HCT116 (cell line): ENCODE results near the gene ANXA4. TPM values are rescaled to one million over a fixed set of nuclear protein-coding genes. Genes with fewer than 3 reads are reported as not detected.
A peak's percentile ranks its signal among the peaks of the same experiment; 100 is the strongest.

ENCODE experiments used
- ATAC-seq: fragments of 200-7000 bp; cut with Tn5 transposase; 2 replicates; pipeline ENCODE4 v1.9.1; 2020; ENCODE audit warnings: mild to moderate bottlenecking, moderate library complexity
- BruUV-seq: library from RNA; stranded (reverse); fragments of 400-500 nt; replicated peaks from 2 replicates; lab custom pipeline; 2021; lab: Mats Ljungman, UMichigan
- CTCF ChIA-PET: fragments of 300-600 bp; sonication (Branson Sonifier 250); formaldehyde crosslinking; loops from one replicate; lab custom pipeline; 2021; ENCODE audit warnings: antibody characterized with exemption; lab: Charles Lee
- POLR2A ChIA-PET: fragments of 300-600, 350-600 bp; sonication (Branson Sonifier 250); formaldehyde crosslinking; loops from one replicate; lab custom pipeline; 2021; ENCODE audit warnings: antibody characterized with exemption; lab: Charles Lee
- RAD21 ChIA-PET, 2 experiments: fragments of 300-600 bp; sonication (Branson Sonifier 250); formaldehyde crosslinking; loops; one replicate each; lab custom pipeline; 2023; ENCODE audit warnings: low total read pairs in 2 of 2; ENCODE audit not compliant: uncharacterized antibody in 2 of 2, unreplicated experiment in 2 of 2, low non-redundant PET in 1 of 2; lab: Charles Lee
- DNase-seq: peaks from one replicate; pipeline ENCODE4 v3.0.0-alpha.2; 2010; ENCODE audit warnings: low read depth, low spot score
- H2AFZ ChIP-seq: fragments of 200-600 bp; shearing (Covaris generic), sonication (generic); 2 replicates; pipeline ENCODE4 v1.6.1; 2017; ENCODE audit warnings: low read depth, mixed run types, mixed read lengths, antibody characterized with exemption, low read length; ENCODE audit not compliant: poor library complexity, severe bottlenecking
- H3K27ac ChIP-seq: 2 replicates; pipeline ENCODE4 v1.5.1; 2012; ENCODE audit warnings: low read depth, low read length
- H3K27me3 ChIP-seq: fragments of 200-600 bp; sonication (generic); 2 replicates; pipeline ENCODE4 v1.6.1; 2016; ENCODE audit warnings: mixed run types, low read length, mixed read lengths; ENCODE audit not compliant: insufficient read depth
- H3K36me3 ChIP-seq, 2 experiments: fragments of 200-500 bp in 1 of 2; fragments of 200-600 bp in 1 of 2; sonication (Bioruptor generic) in 1 of 2; sonication (generic) in 1 of 2; 2 replicates each; pipeline versions ENCODE4 v1.5.1 to v1.6.1; 2014 to 2016; ENCODE audit warnings: low read length in 2 of 2, inconsistent platforms in 1 of 2, mixed read lengths in 1 of 2, mixed run types in 1 of 2; ENCODE audit not compliant: insufficient read depth in 2 of 2, control insufficient read depth in 1 of 2
- H3K4me1 ChIP-seq, 2 experiments: fragments of 200-600 bp in 1 of 2; sonication (generic) in 1 of 2; 2 replicates each; pipeline versions ENCODE4 v1.5.1 to v1.6.1; 2012 to 2017; ENCODE audit warnings: low read length in 2 of 2, inconsistent platforms in 1 of 2, mild to moderate bottlenecking in 1 of 2, mixed read lengths in 1 of 2, mixed run types in 1 of 2, moderate library complexity in 1 of 2; ENCODE audit not compliant: insufficient read depth in 2 of 2, control insufficient read depth in 1 of 2
- H3K4me2 ChIP-seq: fragments of 200-600 bp; sonication (generic); 2 replicates; pipeline ENCODE4 v1.6.1; 2017; ENCODE audit warnings: mixed run types, low read length, mixed read lengths
- H3K4me3 ChIP-seq, 2 experiments: fragments of 200-600 bp in 1 of 2; sonication (generic) in 1 of 2; replicated peaks in 1 of 2; 2 replicates each; pipeline ENCODE4 v1.5.1; 2011 to 2016; ENCODE audit warnings: low read length in 2 of 2, control low read depth in 1 of 2, low read depth in 1 of 2, mild to moderate bottlenecking in 1 of 2, mixed read lengths in 1 of 2, mixed run types in 1 of 2
- H3K79me2 ChIP-seq: fragments of 200-600 bp; sonication (generic); 2 replicates; pipeline ENCODE4 v1.6.1; 2017; ENCODE audit warnings: mild to moderate bottlenecking, mixed run types, low read length, moderate library complexity, mixed read lengths; ENCODE audit not compliant: insufficient read depth
- H3K9ac ChIP-seq: fragments of 200-600 bp; sonication (generic); 2 replicates; pipeline ENCODE4 v1.6.1; 2016; ENCODE audit warnings: low read length, mixed read lengths
- H3K9me2 ChIP-seq: fragments of 200-600 bp; sonication (generic), shearing (Covaris generic); 2 replicates; pipeline ENCODE4 v1.6.1; 2017; ENCODE audit warnings: mixed run types, mild to moderate bottlenecking, moderate library complexity; ENCODE audit not compliant: insufficient read depth
- H3K9me3 ChIP-seq, 2 experiments: fragments of 200-500 bp in 1 of 2; fragments of 200-600 bp in 1 of 2; sonication (Bioruptor generic) in 1 of 2; sonication (generic) in 1 of 2; 2 replicates each; pipeline ENCODE4 v1.6.1; 2014 to 2017; ENCODE audit warnings: low read length in 2 of 2, mixed read lengths in 2 of 2, inconsistent platforms in 1 of 2, low read depth in 1 of 2, mild to moderate bottlenecking in 1 of 2, mixed run types in 1 of 2, moderate library complexity in 1 of 2; ENCODE audit not compliant: control insufficient read depth in 1 of 2, insufficient read depth in 1 of 2
- H4K20me1 ChIP-seq: fragments of 200-600 bp; sonication (generic), shearing (Covaris generic); 2 replicates; pipeline ENCODE4 v1.6.1; 2017; ENCODE audit warnings: mixed run types, mild to moderate bottlenecking, moderate library complexity; ENCODE audit not compliant: insufficient read depth
- ATF3 ChIP-seq: IDR thresholded peaks from 2 replicates; pipeline ENCODE4 v1.6.1; 2012
- FOSL1 ChIP-seq: IDR thresholded peaks from 2 replicates; pipeline ENCODE4 v1.6.1; 2012; ENCODE audit warnings: low read depth
- MAX ChIP-seq: IDR thresholded peaks from 2 replicates; pipeline ENCODE4 v1.6.1; 2012
- POLR2AphosphoS5 ChIP-seq: IDR thresholded peaks from 2 replicates; pipeline ENCODE4 v1.6.1; 2011; ENCODE audit warnings: mild to moderate bottlenecking, low read depth, low read length, moderate library complexity
- ZBTB33 ChIP-seq: IDR thresholded peaks from 2 replicates; pipeline ENCODE4 v1.6.1; 2011; ENCODE audit warnings: mild to moderate bottlenecking, low read length, moderate library complexity; ENCODE audit not compliant: insufficient replicate concordance; ENCODE audit errors: extremely low read depth
- ZNF274 ChIP-seq: fragments of 200-500 bp; sonication (Bioruptor generic); IDR thresholded peaks from 2 replicates; pipeline ENCODE4 v1.6.1; 2014; ENCODE audit warnings: mild to moderate bottlenecking, low read depth, low read length, inconsistent platforms
- intact Hi-C: fragments of 100-400 bp; cut with micrococcal nuclease; formaldehyde crosslinking; loops from 2 replicates; pipeline ENCODE4 v1.10.0; 2022
- total RNA-seq: library from RNA; stranded (reverse); gene quantifications from one replicate; pipeline ENCODE4 v1.2.1, GENCODE V29; 2021; ENCODE audit not compliant: unreplicated experiment

The ANXA4 gene
- total RNA-seq, 1 experiment from 2014 or later = 64.6 TPM

- H4K20me1 ChIP-seq = no peaks in the 10 kb centered on the region
- H3K27ac ChIP-seq = peak overlapping the region; percentile 79; the same call in 1 of the 2 replicates
- DNase-seq (no peak), ATAC-seq (no peak)
- H3K79me2 ChIP-seq = peaks cover 30% of the 10 kb centered on the region
- intact Hi-C loops = loop anchor here (5.0 kb wide), 1 partner anchor 77 kb away; no protein-coding TSS in a partner anchor
- peak overlapping the region; percentile 77 to 95 for H3K4me3 ChIP-seq
- no peaks in the 10 kb centered on the region for H3K27me3 ChIP-seq
- ChIA-PET RAD21 (interaction anchor here in 1 of 2 experiments (1.1 kb wide), 1 partner anchor 76 kb away, joined by 4 read pairs; no protein-coding TSS in a partner anchor), POLR2A (interaction anchor here (1.3 to 1.8 kb wide), 2 partner anchors 9 to 15 kb away, joined by 3 to 8 read pairs; no protein-coding TSS in a partner anchor), CTCF (interaction anchor here (1.9 to 3.5 kb wide), 2 partner anchors 16 to 77 kb away, joined by 6 to 21 read pairs; no protein-coding TSS in a partner anchor)
- no peak for TF ChIP-seq MAX
- no peak for TF ChIP-seq ATF3
- TF ChIP-seq POLR2AphosphoS5 = no peak
- TF ChIP-seq FOSL1 = no peak
- TF ChIP-seq ZBTB33 = no peak
- TF ChIP-seq ZNF274 = no peak
- no peaks in the 10 kb centered on the region for H3K9me2 ChIP-seq
- peak overlapping the region; percentile 87 for H3K4me2 ChIP-seq
- H2AFZ ChIP-seq = peak overlapping the region; percentile 75
- no TSS peak for BruUV-seq
- peak overlapping the region; percentile 87 for H3K9ac ChIP-seq
- no peaks in the 10 kb centered on the region for H3K36me3 ChIP-seq
- no peaks in the 10 kb centered on the region for H3K9me3 ChIP-seq
- H3K4me1 ChIP-seq = peaks cover 18 to 29% of the 10 kb centered on the region in 2 experiments
Measured at GRCh38 chr2:69740502-69740951, 1.4 kb upstream of the ANXA4 start.
